Measurements from ENCODE around the gene TADA2B.
"Not testable (repeated sequence)": the region's sequence is repeated elsewhere in the genome, so short reads cannot be mapped to it uniquely, and the experiment has no call there.

Gene TADA2B

GRCh38 chr4:7083597-7084563, 40.7 kb downstream of the TADA2B start:
- Mint-ChIP-seq H3K9me3 (no peaks in the 10 kb centered on the region), H3K36me3 (ENCODE audit: low read depth) (no peaks in the 10 kb centered on the region), H3K27me3 (ENCODE audit: low read depth) (peaks cover 70% of the 10 kb centered on the region), H3K27ac (no peak overlapping the region), H3K4me3 (peak overlapping the region; percentile 8), H3K4me1 (ENCODE audit: low read depth) (peaks cover 2% of the 10 kb centered on the region)

GRCh38 chr4:7084564-7084961, 41.4 kb downstream of the TADA2B start:
- not testable (repeated sequence) for H3K4me1 Mint-ChIP-seq (ENCODE audit: low read depth); H3K27ac Mint-ChIP-seq; H3K36me3 Mint-ChIP-seq (ENCODE audit: low read depth); H3K9me3 Mint-ChIP-seq
- H3K4me3 Mint-ChIP-seq, result peak overlapping the region; percentile 8
- peaks cover 70% of the 10 kb centered on the region for H3K27me3 Mint-ChIP-seq (ENCODE audit: low read depth)

GRCh38 chr4:7086384-7086783, 43.2 kb downstream of the TADA2B start:
- peaks cover 63% of the 10 kb centered on the region for H3K27me3 Mint-ChIP-seq (ENCODE audit: low read depth)

GRCh38 chr4:7087036-7087435, 43.9 kb downstream of the TADA2B start:
- Mint-ChIP-seq H3K36me3 (ENCODE audit: low read depth) (no peaks in the 10 kb centered on the region), H3K4me1 (ENCODE audit: low read depth) (peaks cover 2% of the 10 kb centered on the region), H3K27me3 (ENCODE audit: low read depth) (peaks cover 60% of the 10 kb centered on the region)

More at GRCh38 chr4:7086384-7086783, 43.2 kb downstream of the TADA2B start:
- Mint-ChIP-seq H3K27ac (no peak overlapping the region), H3K9me3 (no peaks in the 10 kb centered on the region), H3K36me3 (ENCODE audit: low read depth) (no peaks in the 10 kb centered on the region), H3K4me1 (ENCODE audit: low read depth) (peaks cover 2% of the 10 kb centered on the region), H3K4me3 (no peak overlapping the region)

GRCh38 chr4:7089213-7089986, 46.2 kb downstream of the TADA2B start:
- no peaks in the 10 kb centered on the region for H3K36me3 Mint-ChIP-seq (ENCODE audit: low read depth)
- no peaks in the 10 kb centered on the region for H3K9me3 Mint-ChIP-seq
- peaks cover 51% of the 10 kb centered on the region for H3K27me3 Mint-ChIP-seq (ENCODE audit: low read depth)
- no peak overlapping the region for H3K4me3 Mint-ChIP-seq
- H3K27ac Mint-ChIP-seq, result no peak overlapping the region
- no peaks in the 10 kb centered on the region for H3K4me1 Mint-ChIP-seq (ENCODE audit: low read depth)

More at GRCh38 chr4:7087036-7087435, 43.9 kb downstream of the TADA2B start:
- no peaks in the 10 kb centered on the region for H3K9me3 Mint-ChIP-seq
- no peak overlapping the region for H3K4me3 Mint-ChIP-seq
- no peak overlapping the region for H3K27ac Mint-ChIP-seq

- Mint-ChIP-seq H3K27me3 (ENCODE audit: low read depth) (peaks cover 44% of the 10 kb centered on the region), H3K4me3 (no peak overlapping the region), H3K36me3 (ENCODE audit: low read depth) (no peaks in the 10 kb centered on the region), H3K27ac (no peak overlapping the region), H3K4me1 (ENCODE audit: low read depth) (no peaks in the 10 kb centered on the region), H3K9me3 (no peaks in the 10 kb centered on the region)
These were observed 48.9 kb downstream of the TADA2B start for GRCh38 chr4:7092026-7092425.

- Mint-ChIP-seq H3K4me3 (no peak overlapping the region), H3K27me3 (ENCODE audit: low read depth) (peaks cover 27% of the 10 kb centered on the region), H3K4me1 (ENCODE audit: low read depth) (no peaks in the 10 kb centered on the region), H3K36me3 (ENCODE audit: low read depth) (no peaks in the 10 kb centered on the region), H3K27ac (no peak overlapping the region), H3K9me3 (no peaks in the 10 kb centered on the region)
These were observed 51.7 kb downstream of the TADA2B start for GRCh38 chr4:7094916-7095315.

- H3K27me3 Mint-ChIP-seq (ENCODE audit: low read depth), result peaks cover 26% of the 10 kb centered on the region
- H3K36me3 Mint-ChIP-seq (ENCODE audit: low read depth), result no peaks in the 10 kb centered on the region
- H3K9me3 Mint-ChIP-seq, result no peaks in the 10 kb centered on the region
- no peak overlapping the region for H3K27ac Mint-ChIP-seq
- no peak overlapping the region for H3K4me3 Mint-ChIP-seq
- no peaks in the 10 kb centered on the region for H3K4me1 Mint-ChIP-seq (ENCODE audit: low read depth)
These were observed 52.5 kb downstream of the TADA2B start for GRCh38 chr4:7095611-7096155.

GRCh38 chr4:7096236-7096635, 53.1 kb downstream of the TADA2B start:
- Mint-ChIP-seq H3K4me1 (ENCODE audit: low read depth) (no peaks in the 10 kb centered on the region), H3K36me3 (ENCODE audit: low read depth) (no peaks in the 10 kb centered on the region), H3K9me3 (no peaks in the 10 kb centered on the region), H3K4me3 (no peak overlapping the region), H3K27me3 (ENCODE audit: low read depth) (peaks cover 22% of the 10 kb centered on the region), H3K27ac (no peak overlapping the region)

- H3K4me3 Mint-ChIP-seq, result peak overlapping the region; percentile 94
- H3K36me3 Mint-ChIP-seq (ENCODE audit: low read depth), result no peaks in the 10 kb centered on the region
- H3K27me3 Mint-ChIP-seq (ENCODE audit: low read depth), result peaks cover 13% of the 10 kb centered on the region
- no peak overlapping the region for H3K27ac Mint-ChIP-seq
- H3K9me3 Mint-ChIP-seq, result no peaks in the 10 kb centered on the region
- peaks cover 9% of the 10 kb centered on the region for H3K4me1 Mint-ChIP-seq (ENCODE audit: low read depth)
These were observed 58.7 kb downstream of the TADA2B start for GRCh38 chr4:7101692-7102515.

- Mint-ChIP-seq H3K27me3 (ENCODE audit: low read depth) (peaks cover 12% of the 10 kb centered on the region), H3K27ac (peak overlapping the region; percentile 36), H3K4me3 (peak overlapping the region; percentile 94)
- H3K36me3 Mint-ChIP-seq (ENCODE audit: low read depth); H3K9me3 Mint-ChIP-seq; H3K4me1 Mint-ChIP-seq (ENCODE audit: low read depth): not testable (repeated sequence)
These were observed 59.3 kb downstream of the TADA2B start for GRCh38 chr4:7102516-7102909.

GRCh38 chr4:7103031-7103606, 59.9 kb downstream of the TADA2B start:
- Mint-ChIP-seq H3K4me1 (ENCODE audit: low read depth) (peaks cover 9% of the 10 kb centered on the region), H3K9me3 (no peaks in the 10 kb centered on the region), H3K4me3 (peak overlapping the region; percentile 94), H3K27ac (peak overlapping the region; percentile 84), H3K36me3 (ENCODE audit: low read depth) (no peaks in the 10 kb centered on the region), H3K27me3 (ENCODE audit: low read depth) (peaks cover 12% of the 10 kb centered on the region)

- Mint-ChIP-seq H3K4me1 (ENCODE audit: low read depth) (peaks cover 9% of the 10 kb centered on the region), H3K27ac (no peak overlapping the region), H3K9me3 (no peaks in the 10 kb centered on the region), H3K4me3 (peak overlapping the region; percentile 94), H3K27me3 (ENCODE audit: low read depth) (peaks cover 12% of the 10 kb centered on the region), H3K36me3 (ENCODE audit: low read depth) (no peaks in the 10 kb centered on the region)
These were observed 60.6 kb downstream of the TADA2B start for GRCh38 chr4:7103607-7104365.
